MM.1S (cell line): ENCODE results near the gene LACTB.

Experiments
- DNase-seq: peaks from one replicate; pipeline ENCODE4 v3.0.0-alpha.2; 2015
- H2AFZ ChIP-seq: fragments of 300-600 bp; sonication (generic); 2 replicates; pipeline ENCODE4 v1.6.0; 2016; ENCODE audit warnings: antibody characterized with exemption, low read length
- H3F3A ChIP-seq: fragments of 300-600 bp; sonication (generic); 2 replicates; pipeline ENCODE4 v1.6.1; 2016; ENCODE audit warnings: mild to moderate bottlenecking, antibody characterized with exemption, low read length, moderate library complexity, mixed read lengths; ENCODE audit not compliant: insufficient read depth
- H3K27ac ChIP-seq: fragments of 300-600 bp; sonication (generic); 2 replicates; pipeline ENCODE4 v1.5.1; 2016; ENCODE audit warnings: mild to moderate bottlenecking, low read length
- H3K27me3 ChIP-seq: fragments of 300-600 bp; sonication (generic); replicated peaks from 2 replicates; pipeline ENCODE4 v1.6.0; 2016; ENCODE audit warnings: low read length; ENCODE audit not compliant: insufficient read depth
- H3K36me3 ChIP-seq: fragments of 300-600 bp; sonication (generic); replicated peaks from 2 replicates; pipeline ENCODE4 v1.6.1; 2016; ENCODE audit warnings: mild to moderate bottlenecking, low read length, mixed read lengths; ENCODE audit not compliant: insufficient read depth
- H3K4me1 ChIP-seq: fragments of 300-600 bp; sonication (generic); 2 replicates; pipeline ENCODE4 v1.6.1; 2016; ENCODE audit warnings: low read length, mixed read lengths
- H3K4me2 ChIP-seq: fragments of 300-600 bp; sonication (generic); 2 replicates; pipeline ENCODE4 v1.6.0; 2016; ENCODE audit warnings: low read depth, low read length
- H3K4me3 ChIP-seq: fragments of 300-600 bp; sonication (generic); 2 replicates; pipeline ENCODE4 v1.5.1; 2016; ENCODE audit warnings: low read length, mixed read lengths
- H3K79me2 ChIP-seq: fragments of 300-600 bp; sonication (generic); 2 replicates; pipeline ENCODE4 v1.6.1; 2016; ENCODE audit warnings: mixed run types, low read length, mixed read lengths
- H3K9ac ChIP-seq: fragments of 300-600 bp; sonication (generic); 2 replicates; pipeline ENCODE4 v1.6.1; 2016; ENCODE audit warnings: low read length, mixed read lengths
- H3K9me2 ChIP-seq: fragments of 300-600 bp; sonication (generic); replicated peaks from 2 replicates; pipeline ENCODE4 v1.6.1; 2016; ENCODE audit warnings: mild to moderate bottlenecking, low read length, mixed read lengths; ENCODE audit not compliant: insufficient read depth
- H3K9me3 ChIP-seq: fragments of 300-600 bp; sonication (generic); replicated peaks from 2 replicates; pipeline ENCODE4 v1.6.1; 2016; ENCODE audit warnings: mild to moderate bottlenecking, low read length, mixed read lengths; ENCODE audit not compliant: insufficient read depth
- H4K20me1 ChIP-seq: fragments of 300-600 bp; sonication (generic); 2 replicates; pipeline ENCODE4 v1.6.1; 2016; ENCODE audit warnings: mild to moderate bottlenecking, low read length, moderate library complexity, mixed read lengths; ENCODE audit not compliant: insufficient read depth
- CTCF ChIP-seq: fragments of 300-600 bp; sonication (generic); IDR thresholded peaks from 2 replicates; pipeline ENCODE4 v1.5.1; 2016; ENCODE audit warnings: antibody characterized with exemption, low read length, mixed read lengths
- EZH2 ChIP-seq: fragments of 300-600 bp; sonication (generic); optimal IDR thresholded peaks from 2 replicates; pipeline ENCODE3; 2017; ENCODE audit warnings: low read depth, mild to moderate bottlenecking, antibody characterized with exemption, low read length, mixed read lengths
- EZH2phosphoT487 ChIP-seq: fragments of 300-600 bp; sonication (generic); IDR thresholded peaks from 2 replicates; pipeline ENCODE4 v1.6.1; 2018; ENCODE audit warnings: antibody characterized with exemption, low read length

The LACTB gene

GRCh38 chr15:63185206-63185605 lies 63.5 kb downstream of the LACTB start:
- Histone ChIP-seq H3K4me2 (no peak overlapping the region), H2AFZ (no peak overlapping the region), H4K20me1 (no peaks in the 10 kb centered on the region), H3K27ac (no peak overlapping the region), H3K4me1 (peaks cover 8% of the 10 kb centered on the region; the same call in 1 of the 2 replicates), H3K79me2 (peaks cover 8% of the 10 kb centered on the region), H3K9me2 (no peaks in the 10 kb centered on the region), H3K4me3 (no peak overlapping the region), H3K9me3 (no peaks in the 10 kb centered on the region), H3K9ac (no peak overlapping the region), H3K36me3 (no peaks in the 10 kb centered on the region), H3K27me3 (no peaks in the 10 kb centered on the region), H3F3A (peaks cover 10% of the 10 kb centered on the region; the same call in 1 of the 2 replicates)
- no peak for DNase-seq
- TF ChIP-seq EZH2 (no peak), EZH2phosphoT487 (no peak), CTCF (no peak)

GRCh38 chr15:63186065-63186464 lies 64.4 kb downstream of the LACTB start:
- Histone ChIP-seq H2AFZ (no peak overlapping the region), H3K27ac (no peak overlapping the region)

GRCh38 chr15:63187589-63188226 lies 66.0 kb downstream of the LACTB start:
- Histone ChIP-seq H3K4me2 (peak overlapping the region; percentile 95), H3F3A (peaks cover 35% of the 10 kb centered on the region), H3K79me2 (peaks cover 27% of the 10 kb centered on the region), H3K9ac (no peak overlapping the region), H3K9me3 (no peaks in the 10 kb centered on the region), H3K4me1 (peaks cover 27% of the 10 kb centered on the region), H3K27ac (no peak overlapping the region), H3K9me2 (no peaks in the 10 kb centered on the region), H3K4me3 (no peak overlapping the region), H2AFZ (no peak overlapping the region), H3K27me3 (no peaks in the 10 kb centered on the region), H4K20me1 (no peaks in the 10 kb centered on the region), H3K36me3 (no peaks in the 10 kb centered on the region)
- TF ChIP-seq CTCF (no peak), EZH2 (no peak), EZH2phosphoT487 (no peak)
- no peak for DNase-seq

More at GRCh38 chr15:63186065-63186464, 64.4 kb downstream of the LACTB start:
- H3K9ac ChIP-seq, result no peak overlapping the region
- no peak overlapping the region for H3K4me2 ChIP-seq
- peaks cover 16% of the 10 kb centered on the region for H3K79me2 ChIP-seq
- H4K20me1 ChIP-seq, result no peaks in the 10 kb centered on the region
- no peak for DNase-seq
- TF ChIP-seq EZH2 (no peak), EZH2phosphoT487 (no peak), CTCF (no peak)
- H3K4me3 ChIP-seq, result no peak overlapping the region
- H3F3A ChIP-seq, result peaks cover 18% of the 10 kb centered on the region
- no peaks in the 10 kb centered on the region for H3K27me3 ChIP-seq
- H3K36me3 ChIP-seq, result no peaks in the 10 kb centered on the region
- H3K4me1 ChIP-seq, result peaks cover 13% of the 10 kb centered on the region
- no peaks in the 10 kb centered on the region for H3K9me2 ChIP-seq
- no peaks in the 10 kb centered on the region for H3K9me3 ChIP-seq
